ENCODE results near the gene ABHD11.
A peak's percentile ranks its signal among the peaks of the same experiment; 100 is the strongest.
"Not testable (repeated sequence)": the region's sequence is repeated elsewhere in the genome, so short reads cannot be mapped to it uniquely, and the experiment has no call there.

Gene ABHD11

DNA sequence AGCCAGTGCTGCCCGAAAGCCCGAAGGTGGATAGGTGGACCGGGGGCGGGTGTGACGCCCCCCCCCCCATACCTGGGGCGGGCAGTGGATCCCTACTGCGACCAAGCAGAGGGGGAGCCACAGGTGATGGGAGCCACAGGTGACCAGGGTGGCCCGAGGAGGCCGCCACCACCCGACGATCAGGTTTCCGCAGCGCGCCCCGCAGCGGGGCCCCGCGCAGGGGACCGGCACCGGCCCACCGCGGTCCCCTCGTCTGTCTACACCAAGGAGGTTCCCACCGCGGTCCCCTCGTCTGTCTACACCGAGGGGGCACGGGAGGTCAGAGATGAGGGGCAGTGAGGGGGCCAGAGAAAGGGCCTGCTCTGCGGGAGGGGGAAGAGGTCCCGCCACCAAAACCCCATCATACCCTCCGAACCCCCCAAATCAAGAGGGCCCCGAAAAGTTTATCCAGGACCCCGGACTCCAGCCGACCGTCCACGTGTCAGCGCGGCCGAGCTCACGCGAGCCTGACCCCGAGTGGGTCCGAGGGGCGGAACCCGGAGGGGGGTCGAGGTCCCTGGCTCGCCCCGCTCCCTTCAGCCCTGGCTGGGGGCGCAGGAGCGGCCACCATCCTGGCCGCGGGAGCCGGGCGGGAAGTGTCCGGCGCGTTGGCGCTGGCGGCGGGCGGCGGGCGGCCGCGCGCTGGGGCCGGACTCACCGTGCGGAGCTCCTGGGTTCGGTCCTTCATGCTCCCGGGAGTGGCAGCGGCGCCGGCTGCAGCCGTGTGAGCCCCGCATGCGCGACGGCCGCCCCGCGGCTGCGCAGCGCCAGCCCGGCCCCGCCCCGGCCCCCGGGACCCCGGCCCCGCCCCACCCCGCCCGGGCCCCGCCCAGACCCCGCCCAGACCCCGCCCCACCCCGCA, 19.4 kb downstream of the ABHD11 start, which contains the start of gene STX1A:
Gene STX1A (minus strand): TSS at position 765 of the 901 bp plus-strand sequence. CDS start 38 bp downstream, at position 727.
- peak; percentile 19 for DNase-seq

DNA sequence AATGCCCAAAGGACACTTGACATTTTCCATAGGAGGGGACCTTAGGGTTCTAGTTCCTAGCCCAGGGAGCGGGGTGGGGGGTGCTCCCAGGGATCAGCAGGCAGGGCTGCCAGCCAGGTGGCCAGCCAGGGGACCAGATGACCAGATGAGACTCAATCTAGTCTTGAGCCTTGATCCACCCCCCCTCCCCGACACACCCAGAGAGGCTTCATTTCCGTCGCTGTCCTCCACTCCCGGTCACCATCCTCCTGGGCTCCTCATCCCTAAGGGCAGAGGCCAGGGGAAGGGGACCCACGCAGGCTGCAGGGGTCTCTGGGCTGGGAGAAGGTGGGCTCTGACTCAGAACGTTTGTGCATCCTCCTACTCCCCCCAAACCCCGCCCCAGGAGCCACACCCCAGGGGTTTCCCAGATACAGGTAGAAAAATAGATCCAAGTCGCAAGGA, 20.1 kb downstream of the ABHD11 start:
- DNase-seq, result no peak

DNA sequence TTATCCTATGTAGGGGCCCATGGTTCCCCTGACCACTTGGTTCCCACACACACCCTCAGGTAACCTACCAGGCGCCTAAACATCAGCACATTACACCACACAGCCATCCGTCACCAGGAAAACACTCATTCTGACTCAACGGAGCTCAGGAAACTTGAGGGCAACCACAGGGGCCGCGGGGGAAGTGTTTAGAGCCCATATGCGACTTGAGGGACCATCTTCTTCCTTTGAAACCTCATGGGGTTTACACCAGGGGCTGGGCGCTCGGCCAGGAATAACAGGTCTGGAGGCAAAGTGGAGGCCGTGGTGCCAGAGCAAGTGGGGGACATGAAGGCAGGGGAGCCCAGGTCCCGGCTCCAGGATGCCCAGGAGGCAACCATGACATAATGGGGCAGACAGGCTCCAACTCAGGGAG, 20.6 kb downstream of the ABHD11 start:
- DNase-seq, result no peak

DNA sequence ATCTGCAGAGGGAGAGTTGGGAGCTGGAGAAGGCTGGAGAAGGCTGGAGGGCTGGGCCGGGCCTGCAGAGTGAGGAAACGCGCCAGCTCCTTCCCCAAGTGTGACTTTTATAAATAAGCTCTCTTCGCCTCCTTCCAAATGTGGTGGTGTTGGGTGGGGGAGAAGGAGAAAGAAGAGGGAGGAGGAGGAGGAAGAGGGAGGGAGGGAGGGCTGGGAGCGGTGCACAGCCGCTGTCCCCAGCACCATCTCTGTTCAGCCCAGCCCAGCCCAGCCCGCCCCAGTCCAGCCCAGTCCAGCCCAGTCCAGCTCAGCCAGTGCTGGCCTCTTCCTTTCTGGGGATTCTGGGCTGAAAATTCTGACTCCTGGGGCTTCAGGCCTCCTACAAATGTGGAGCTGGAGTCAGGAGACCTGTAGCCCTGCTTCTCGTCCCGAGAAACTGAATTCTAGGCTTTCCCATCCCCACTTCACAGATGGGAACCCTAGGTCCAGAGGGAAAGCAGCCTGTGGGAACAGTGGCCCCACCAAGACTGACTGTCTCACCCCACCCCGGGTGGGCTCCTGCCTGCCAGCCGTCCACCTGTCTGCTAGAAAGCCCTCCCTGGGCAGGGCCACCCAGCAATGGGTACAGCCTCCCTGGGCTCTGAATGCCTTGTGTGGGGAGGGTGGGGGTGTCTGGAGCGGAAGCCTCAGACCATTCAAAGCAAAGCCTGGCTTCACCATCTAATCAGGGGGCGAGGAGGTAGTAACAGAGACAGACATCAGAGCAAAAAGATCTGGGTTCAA, 21.4 kb downstream of the ABHD11 start:
- DNase-seq, result no peak

DNA sequence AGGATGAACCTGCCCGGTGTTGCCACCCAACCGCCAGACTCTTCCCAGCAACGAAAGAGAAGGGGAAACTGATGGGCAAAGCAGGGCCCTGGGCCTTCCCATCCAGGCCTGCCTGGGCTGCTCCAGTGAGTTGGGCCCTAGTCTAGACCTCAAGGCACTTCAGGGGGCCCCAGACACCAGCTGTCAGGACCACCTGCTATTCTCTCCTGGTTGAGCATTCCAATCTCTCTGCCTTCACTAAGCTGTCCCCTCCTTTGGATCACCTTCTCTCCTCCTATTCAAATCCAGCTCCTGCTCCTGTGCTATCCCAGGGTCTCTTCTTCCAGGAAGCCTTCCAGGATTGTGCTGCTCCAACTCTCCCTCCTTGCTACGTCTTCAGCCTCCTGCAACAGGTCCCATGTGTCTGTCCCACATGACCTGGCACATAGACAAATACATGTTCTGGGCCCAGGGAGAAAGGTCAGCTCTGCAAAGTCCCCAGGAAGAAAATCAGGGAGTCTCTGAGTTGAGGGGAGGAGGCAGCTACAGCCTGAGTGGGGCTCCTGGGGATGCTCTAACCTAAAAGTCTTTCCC, 22.2 kb downstream of the ABHD11 start:
- DNase-seq, result no peak

DNA sequence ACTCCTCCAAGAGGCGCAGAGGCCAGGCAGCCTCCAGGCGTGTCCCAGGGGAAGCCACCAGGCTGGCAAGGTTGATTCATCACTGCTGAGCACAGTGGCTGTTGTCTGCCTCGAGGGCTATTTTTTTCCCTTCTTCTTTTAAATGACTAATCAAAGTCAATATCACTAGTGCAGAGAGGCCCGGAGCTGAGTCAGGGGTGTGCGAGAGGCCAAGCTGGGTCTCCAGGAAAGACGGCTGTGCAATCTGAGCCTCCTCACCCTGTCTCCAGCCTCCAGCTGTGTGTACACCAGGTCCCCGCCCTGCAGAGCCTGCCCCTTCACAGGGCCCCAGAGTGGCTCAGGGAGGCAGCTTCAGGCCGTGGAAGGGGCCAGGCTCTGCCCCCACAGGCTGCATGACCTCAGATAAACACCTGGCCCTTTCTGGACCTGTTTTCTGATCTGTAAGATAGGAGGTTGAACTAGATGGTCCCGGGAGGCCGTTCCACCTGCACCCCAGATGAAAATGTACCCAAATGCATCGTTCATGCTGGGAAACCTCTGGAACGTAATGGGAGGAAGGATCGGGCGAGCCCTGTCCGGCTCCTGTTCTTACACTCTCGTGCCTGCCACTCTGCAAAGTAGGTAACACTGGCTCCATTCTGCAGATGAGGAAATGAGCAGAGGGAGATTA, 22.8 kb downstream of the ABHD11 start:
- peak; percentile 33 for DNase-seq

DNA sequence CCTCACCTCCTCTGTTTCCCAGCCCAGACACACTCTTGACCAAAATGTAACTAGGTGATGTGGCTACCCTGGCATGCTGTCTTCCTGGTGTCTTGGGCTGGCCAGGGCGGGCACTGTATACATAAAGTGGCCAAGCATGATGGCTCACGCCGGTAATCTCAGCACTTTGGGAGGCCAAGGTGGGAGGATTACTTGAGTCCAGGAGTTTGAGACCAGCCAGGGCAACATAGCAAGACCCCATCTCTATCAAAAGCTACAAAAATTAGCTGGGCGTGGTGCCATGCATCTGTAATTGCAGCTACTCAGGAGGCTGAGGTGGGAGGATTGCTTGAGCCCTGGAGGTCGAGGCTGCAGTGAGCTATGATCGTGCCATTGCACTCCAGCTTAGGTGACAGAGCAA, 25.3 kb downstream of the ABHD11 start:
- not testable (repeated sequence) for DNase-seq

DNA sequence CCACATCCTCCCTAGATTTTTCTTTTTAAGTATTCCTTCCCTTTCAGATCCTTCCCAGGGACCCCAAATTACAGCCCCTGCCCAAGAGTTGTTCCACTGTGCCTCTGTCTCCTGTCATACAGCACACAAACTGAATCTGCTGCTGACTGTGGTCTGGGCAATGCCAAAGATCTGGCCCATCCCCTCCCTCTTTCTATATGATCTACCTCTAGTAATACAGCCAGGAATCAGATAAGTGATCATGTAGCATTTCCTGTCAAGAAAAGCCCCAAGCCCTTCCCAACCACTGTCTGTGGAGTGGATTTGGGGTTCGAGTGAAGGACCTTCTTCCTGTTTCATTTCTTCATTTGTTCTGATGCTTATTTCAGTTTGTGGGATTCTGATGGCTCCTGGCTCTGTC, 25.8 kb downstream of the ABHD11 start:
- DNase-seq, result no peak

DNA sequence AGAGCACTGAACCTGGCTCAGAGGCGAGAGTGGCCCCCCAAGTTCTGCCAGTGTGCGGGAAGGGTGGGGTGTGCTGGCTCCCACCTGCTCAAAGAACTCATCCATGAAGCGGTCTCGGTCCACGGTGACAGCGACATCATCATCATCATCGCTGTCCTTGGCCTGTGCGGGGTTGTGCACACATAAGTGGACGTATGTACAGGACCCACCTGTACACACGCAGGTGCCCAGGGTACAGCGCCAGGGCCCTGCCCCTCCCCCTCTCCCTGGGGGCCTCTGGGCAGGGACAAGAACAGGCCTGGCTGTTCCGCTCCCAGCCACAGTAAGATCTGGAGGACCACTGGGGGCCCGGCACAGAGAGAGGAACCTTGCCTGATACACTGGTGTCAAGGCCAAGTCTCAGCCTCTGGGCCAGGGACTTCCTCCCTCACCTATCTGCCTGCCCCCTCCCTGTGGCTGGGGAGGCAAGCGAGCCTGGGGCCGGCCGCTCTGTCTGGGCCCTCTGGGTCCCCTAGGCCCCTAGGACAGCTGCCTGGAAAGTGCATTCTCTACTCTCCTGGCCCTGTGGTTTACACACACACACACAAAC, 29.5 kb downstream of the ABHD11 start:
- no peak for DNase-seq

DNA sequence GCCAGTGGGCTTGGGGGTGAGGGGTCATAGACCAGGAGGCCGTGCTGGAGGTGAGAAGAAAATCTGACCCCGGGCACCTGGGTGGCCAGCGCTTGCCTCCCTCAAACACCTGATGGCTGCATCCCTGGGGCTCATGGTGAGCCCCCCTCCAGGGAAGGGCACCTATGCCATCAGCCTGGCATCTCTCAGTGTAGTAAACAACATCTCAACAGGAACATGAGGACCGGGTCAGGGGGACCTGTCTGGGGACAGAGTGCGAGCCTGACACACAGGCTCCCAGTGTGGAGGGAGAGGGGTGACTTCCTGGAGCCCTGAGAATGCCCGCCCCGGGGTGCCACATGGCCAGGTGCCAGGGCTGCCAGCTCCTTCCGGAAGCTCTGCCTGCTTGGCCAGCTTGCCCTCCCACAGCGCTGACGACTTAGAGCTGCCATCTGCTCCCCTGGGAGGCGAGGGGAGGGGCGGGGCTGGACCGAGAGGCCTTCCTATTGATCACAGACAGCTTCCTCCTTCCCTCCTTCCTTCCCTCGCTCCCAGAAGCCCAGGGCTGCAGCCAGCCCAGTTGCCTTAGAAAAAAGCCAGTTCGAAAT, 31.5 kb downstream of the ABHD11 start:
- DNase-seq, result peak; percentile 33

DNA sequence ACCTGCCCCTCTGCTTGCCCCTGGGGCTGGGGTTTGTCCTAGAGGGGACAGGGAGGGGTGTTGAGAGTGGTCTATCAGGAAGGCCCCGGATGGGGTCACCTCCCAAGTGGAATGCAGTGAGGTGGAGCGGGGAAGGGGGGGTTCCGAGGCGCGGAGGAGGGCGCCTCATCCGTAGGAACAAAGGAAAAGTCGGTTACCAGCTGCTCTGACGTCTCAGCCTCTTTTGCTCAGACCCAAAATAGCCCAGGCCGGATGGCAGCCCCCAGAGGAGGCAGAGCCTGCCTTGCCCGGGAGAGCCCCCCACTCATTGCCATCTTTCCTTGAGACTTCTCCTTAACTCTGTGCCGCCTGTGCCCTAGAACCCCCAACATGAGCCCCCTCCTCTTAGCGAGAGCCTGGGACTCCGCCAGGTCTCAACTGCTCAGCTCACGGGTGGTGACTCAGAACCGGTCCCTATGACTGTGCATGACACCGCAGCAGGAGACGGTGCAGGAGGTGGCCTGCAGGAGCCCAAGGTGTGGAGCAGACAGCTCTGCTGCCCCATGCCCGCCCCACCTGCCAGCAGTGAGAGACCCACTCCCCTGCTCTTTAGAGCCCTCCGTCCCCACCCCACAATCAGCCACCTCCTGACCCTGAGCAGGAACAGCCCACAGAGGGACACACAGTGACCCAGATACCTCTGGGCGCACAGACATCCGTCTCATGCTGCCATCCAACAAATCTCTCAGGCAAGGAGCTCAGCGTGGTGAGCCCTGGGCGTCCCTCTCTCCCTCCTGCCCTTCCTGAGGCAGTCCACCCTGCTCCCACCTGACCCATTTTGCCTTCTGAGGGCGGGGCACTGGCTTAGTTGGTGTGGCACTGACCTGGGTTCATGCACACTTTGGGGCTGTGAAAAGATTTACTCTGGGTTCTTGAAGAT, 32.2 kb downstream of the ABHD11 start:
- DNase-seq, result no peak

DNA sequence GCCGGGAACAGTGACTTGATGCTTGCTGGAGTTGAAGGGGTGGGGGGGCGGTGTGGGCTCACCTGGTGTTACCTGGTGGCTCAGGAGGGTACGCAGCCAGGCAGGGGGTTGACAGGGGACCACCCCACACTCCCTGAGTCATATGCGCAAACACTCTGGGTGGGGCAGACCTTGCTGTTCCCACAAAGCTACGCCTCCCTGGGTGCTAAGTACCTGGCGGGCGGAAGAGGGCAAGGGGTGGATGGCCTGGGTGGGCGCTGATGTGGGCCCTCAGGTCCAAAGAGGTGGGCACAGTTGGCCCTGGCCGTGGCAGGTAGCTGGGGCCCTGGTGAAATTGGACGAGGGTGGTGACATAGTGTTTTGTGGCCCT, 33.1 kb downstream of the ABHD11 start:
- DNase-seq, result no peak

DNA sequence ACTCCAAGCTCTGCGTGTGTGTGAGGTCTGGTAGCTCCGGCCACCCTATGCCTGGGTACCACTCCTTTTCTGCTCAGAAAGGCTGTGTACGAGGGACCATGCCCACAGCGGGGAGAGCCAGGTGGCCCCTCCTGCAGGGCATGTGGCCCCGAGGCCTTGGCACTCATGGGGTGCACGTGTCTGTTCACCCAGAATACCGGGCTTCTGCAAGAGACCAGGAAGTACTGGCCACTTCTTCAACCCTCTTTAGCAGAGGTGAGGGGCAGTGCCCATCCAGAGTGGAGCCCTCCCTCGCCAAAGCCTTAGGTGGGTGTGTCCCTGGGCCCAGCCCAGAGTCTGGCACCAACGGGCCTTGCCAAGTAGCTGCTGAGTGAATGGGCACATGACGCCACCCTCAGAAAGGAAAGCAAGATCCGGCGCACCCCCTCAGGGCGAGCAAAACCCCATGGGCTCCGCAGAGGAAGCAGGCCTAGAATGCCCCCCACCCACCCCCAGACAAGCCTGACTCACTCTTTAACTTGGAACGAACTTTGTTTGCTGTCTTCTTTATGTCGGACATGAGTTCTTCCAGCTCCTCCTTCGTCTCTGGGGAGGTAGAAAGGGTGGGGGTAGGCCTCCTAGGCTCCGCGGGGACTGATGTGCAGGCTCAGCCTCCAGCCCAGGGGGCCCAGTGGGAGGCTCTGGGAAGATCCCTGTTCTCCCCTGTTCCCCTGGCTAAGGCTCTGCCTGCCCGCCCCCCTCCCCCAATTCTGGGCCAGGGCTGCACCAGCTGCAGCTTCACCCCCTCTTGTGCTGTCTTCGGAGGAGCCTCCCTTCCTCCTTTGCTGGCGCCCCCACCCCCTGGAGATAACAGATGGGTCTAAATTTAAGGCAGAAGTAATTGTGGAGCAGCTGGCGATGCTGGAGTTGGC, 33.7 kb downstream of the ABHD11 start:
- no peak for DNase-seq

DNA sequence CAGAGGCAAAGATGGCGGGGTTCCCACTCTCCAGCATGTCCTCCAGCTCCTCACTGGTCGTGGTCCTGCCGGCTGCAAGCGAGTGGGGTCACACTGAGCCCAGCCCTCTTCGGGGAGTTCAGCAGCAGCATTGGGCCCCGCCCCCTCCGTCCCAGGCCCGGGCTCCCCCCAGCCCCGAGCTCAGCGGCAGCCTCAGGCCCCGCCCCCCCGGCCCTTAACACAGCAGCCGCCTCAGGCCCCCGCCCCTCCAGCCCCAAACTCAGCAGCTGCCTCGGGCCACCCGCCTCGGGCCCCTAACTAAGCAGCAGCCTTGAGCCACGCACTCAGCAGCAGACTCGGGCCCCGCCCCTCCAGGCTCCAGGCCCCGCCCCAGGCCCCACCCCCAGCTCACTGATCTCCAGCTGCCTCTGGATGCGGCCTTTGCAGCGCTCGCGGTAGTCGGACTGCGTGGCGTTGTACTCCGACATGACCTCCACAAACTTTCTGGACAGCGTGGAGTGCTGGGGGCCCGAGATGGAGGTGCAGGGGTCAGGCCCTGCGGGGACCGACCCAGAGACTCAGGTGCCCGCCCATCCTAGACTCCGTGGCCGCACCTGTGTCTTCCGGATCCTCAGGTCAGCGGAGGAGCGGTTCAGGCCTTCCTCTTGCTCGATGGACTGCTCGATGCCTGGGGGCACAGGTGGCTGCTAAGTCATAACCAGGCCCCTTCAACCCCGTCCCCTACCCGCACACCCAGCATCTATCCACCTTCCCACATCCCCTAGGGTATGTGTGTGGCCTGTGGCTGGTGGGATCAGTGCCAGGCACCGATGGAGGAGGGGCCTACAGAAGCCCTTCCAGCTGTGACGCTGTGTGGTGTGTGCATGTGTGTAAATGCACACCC, 34.6 kb downstream of the ABHD11 start:
- no peak for DNase-seq

DNA sequence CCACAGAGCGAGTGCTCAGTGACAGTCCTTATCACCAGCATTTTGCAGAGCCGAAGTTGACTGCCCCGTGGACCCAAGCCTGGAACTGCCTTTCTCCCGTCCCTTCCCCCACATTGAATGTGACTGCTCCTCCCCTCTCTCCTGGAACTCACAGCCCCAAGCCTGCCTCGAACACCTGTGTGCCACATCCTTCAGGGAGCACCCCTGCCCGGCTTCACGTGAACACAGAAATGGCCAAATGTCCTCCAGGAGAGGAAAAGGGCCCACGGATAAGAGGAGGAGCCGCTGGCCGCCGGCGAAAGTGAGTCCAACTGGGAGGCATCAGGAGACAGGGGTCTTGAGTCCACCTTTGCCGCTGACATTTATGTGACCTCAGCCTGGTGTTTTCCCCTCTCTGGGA, 35.4 kb downstream of the ABHD11 start:
- no peak for DNase-seq

DNA sequence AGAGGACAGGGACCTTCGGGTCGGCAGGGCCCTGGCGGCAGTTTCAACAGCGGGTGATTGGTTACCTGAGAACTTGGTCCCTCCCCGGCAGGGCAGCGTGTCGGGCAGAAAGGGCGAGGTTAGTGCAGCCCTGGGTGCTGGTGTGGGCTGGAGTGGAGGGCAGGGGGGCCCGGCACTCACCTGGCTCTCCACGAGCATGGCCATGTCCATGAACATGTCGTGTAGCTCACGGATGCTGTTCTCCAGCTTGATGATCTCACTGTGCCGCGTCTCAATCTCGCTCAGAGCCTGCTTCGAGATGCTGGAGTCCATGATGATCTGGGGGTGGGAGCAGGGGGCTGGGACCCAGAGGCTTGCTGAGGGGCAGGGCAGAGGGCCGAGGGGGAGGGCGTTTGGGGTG, 35.9 kb downstream of the ABHD11 start:
- no peak for DNase-seq

DNA sequence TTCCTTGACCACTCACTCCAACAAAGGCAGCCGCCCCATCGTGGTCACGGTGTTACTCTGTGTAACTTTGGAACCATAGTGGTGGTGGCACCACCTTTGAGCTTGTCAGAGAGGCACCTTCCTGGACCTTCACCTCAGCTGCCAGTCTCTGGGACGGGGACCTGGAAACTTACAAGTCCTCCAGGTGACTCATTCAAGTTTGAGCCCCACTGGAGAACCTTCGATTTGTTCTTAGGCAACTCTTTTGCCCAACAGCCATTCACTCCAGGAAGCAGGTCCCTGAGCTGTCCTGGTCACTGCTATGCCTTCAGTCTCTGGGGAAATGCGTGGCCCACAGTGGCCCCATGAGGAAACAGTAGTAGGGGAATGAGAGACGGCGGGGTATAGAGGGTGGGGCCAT, 36.4 kb downstream of the ABHD11 start:
- DNase-seq, result no peak

DNA sequence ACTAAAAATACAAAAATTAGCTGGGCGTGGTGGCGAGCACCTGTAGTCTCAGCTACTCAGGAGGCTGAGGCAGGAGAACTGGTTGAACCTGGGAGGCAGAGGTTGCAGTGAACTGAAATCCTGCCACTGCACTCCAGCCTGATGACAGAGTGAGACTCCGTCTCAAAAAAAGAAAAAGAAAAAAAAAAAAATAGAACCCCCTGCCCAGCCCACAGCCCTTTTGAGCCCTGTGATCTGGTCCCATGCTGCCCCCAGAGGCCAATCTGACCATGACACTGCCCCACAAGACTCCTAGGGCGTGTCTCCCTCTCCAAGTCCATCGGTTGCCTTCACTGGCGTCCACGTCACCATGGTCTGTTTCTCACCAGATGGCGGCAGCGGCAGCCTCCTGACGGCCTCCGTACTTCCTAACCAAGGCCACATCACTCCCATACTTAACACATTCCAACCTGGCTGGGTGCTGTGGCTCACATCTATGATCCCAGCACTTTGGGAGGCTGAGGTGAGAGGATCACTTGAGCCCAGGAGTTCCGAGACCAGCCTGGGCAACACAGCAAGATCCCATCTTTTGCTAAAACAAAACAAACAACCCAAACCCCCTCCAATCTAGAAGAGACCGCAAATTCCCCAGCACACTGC, 37.1 kb downstream of the ABHD11 start:
- DNase-seq, result no peak

All from DMS79 treated with DMSO at 0.1 percent for 48 hours (cell line).